ENCODE results near the gene AFF3. TPM values are rescaled to one million over a fixed set of nuclear protein-coding genes. Genes with fewer than 3 reads are reported as not detected.

Gene AFF3
- total and polyA plus RNA-seq, 5 donors = 4.0 to 22.0 (median 17.8) TPM

DNA sequence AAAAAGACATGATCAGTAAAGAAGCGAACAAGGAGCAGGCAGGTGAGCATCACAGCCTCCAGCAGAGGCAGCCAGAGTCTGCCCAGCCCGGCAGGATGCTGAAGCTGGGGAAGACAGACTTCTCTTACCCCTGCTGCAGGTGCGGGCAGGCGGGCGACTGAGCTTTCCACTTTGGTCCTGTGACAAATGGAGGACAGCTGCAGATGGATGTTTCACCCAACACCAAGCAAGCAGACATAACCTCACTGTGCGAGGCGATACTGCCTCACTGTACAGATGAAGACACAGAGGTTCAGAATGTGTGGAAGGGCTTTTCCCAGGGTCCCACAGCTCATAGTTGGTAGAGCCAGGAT is 251.0 kb downstream of the AFF3 start:
- H3K9me3 ChIP-seq (ENCODE audit: control insufficient read depth, low read length) = no peaks in the 10 kb centered on the region
- peaks cover 3% of the 10 kb centered on the region for H3K4me1 ChIP-seq (ENCODE audit: control insufficient read depth, insufficient read depth, low read length)
- ATAC-seq (peak in 1 of 2 donors; percentile 24), DNase-seq (no peak)
- no peaks in the 10 kb centered on the region for H3K27me3 ChIP-seq (ENCODE audit: control insufficient read depth, insufficient read depth)
- H3K4me3 ChIP-seq (ENCODE audit: low read length) = no peak overlapping the region
- H3K27ac ChIP-seq (ENCODE audit: low read length) = peak overlapping the region; percentile 63
- intact Hi-C loops (cut with DNase I) = no loop called here
- 93% methylated on average over 7 of the region's 7 CpGs for WGBS

DNA sequence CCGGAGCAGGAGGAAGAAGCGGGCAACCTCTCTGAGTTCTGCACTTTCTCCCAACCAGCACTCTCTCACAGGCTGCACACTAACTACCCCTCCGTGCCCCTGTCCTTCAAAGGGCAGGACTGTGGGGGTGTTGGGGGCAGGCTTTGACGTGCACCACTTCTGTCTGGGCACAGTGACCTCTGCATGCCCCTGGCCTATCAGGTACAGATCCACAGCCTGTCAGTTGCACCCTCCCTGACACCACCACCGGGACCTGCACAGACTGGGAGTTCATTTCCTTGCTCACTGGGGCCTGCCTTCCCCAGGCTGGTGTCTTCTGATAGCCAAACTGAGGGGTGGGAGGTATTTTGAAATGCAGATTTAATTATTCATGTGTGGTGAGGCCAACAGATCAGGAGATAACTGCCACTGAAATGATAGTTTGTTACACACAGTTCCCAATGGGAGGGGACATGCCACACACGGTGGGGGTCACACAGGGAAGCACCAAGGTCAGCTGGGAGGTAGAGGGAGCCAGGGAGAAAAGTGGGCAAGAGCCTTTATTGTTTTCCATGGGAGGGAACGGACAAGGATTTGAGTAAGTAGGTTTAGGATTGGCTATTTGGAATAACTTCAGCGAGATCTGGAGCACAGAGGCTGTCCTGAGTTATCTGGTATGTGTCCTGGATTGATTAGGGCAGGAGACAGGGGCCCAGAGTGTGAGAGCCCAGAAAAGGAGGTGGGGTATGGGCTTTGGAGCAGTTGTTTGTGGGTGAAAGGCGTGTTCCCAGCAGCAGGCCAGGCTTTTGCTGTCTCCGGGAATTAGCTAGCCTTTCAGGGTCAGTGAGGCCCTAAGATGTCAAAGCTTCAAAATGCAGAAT is 251.6 kb downstream of the AFF3 start:
- peak; percentile 52 to 55 for ATAC-seq

DNA sequence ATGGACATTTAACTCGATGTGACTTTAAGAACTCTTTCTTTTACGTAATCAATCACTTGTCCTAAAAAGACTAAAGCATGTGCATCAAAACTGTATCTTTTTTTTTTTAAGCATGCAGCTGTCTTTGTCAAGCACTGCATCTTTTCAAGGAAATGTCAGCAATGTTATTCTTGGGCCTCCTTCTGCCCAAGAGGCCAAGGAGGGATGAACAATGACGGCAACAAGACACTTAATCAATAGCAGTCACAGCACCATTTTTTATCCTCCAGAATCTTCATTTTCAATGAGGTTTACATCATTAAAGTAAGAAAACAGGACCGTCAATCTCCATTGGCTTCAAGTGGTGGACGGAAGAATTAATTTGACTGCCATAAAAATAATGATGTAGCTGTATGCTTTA is 253.8 kb downstream of the AFF3 start:
- 51% methylated on average over 5 of the region's 5 CpGs for WGBS

More for the DNA sequence above, 251.6 kb downstream of the AFF3 start:
- DNase-seq = no peak
- Histone ChIP-seq H3K27me3 (ENCODE audit: control insufficient read depth, insufficient read depth) (no peaks in the 10 kb centered on the region), H3K4me3 (ENCODE audit: low read length) (no peak overlapping the region), H3K4me1 (ENCODE audit: control insufficient read depth, insufficient read depth, low read length) (peaks cover 3% of the 10 kb centered on the region), H3K9me3 (ENCODE audit: control insufficient read depth, low read length) (no peaks in the 10 kb centered on the region), H3K27ac (ENCODE audit: low read length) (peak overlapping the region; percentile 63)
- 65% methylated on average over 10 of the region's 10 CpGs for WGBS
- intact Hi-C loops (cut with DNase I) = no loop called here

DNA sequence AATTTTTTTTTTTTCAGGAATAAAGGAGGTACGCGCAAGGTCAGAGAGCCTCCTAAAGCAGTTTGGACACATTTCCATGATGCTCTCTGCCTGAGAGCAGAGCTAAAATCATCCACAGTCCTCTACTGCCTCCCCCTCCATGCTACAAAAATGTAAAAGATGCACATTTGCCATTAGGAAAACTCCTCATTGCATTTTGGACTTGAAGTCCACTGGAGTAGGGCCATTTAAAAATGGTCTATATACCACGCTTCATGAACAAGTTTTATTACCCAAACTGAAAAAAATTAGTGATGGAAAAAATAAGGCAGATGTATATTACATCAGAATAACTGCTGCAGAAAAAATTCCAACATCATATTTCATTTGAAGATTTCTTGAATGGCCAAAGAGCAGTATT is 256.0 kb downstream of the AFF3 start:
- Histone ChIP-seq H3K4me1 (ENCODE audit: control insufficient read depth, insufficient read depth, low read length) (peaks cover 7% of the 10 kb centered on the region), H3K4me3 (ENCODE audit: low read length) (no peak overlapping the region), H3K9me3 (ENCODE audit: control insufficient read depth, low read length) (no peaks in the 10 kb centered on the region), H3K27me3 (ENCODE audit: control insufficient read depth, insufficient read depth) (no peaks in the 10 kb centered on the region), H3K27ac (ENCODE audit: low read length) (no peak overlapping the region)
- DNase-seq (no peak), ATAC-seq (no peak)
- WGBS = 97% methylated on average over 3 of the region's 3 CpGs
- intact Hi-C loops (cut with DNase I) = no loop called here

More for the DNA sequence above, 253.8 kb downstream of the AFF3 start:
- intact Hi-C loops (cut with DNase I) = no loop called here
- H3K4me3 ChIP-seq (ENCODE audit: low read length) = no peak overlapping the region
- H3K27ac ChIP-seq (ENCODE audit: low read length) = no peak overlapping the region
- no peak for ATAC-seq
- DNase-seq = no peak
- no peaks in the 10 kb centered on the region for H3K9me3 ChIP-seq (ENCODE audit: control insufficient read depth, low read length)
- no peaks in the 10 kb centered on the region for H3K27me3 ChIP-seq (ENCODE audit: control insufficient read depth, insufficient read depth)
- peaks cover 9% of the 10 kb centered on the region for H3K4me1 ChIP-seq (ENCODE audit: control insufficient read depth, insufficient read depth, low read length)

DNA sequence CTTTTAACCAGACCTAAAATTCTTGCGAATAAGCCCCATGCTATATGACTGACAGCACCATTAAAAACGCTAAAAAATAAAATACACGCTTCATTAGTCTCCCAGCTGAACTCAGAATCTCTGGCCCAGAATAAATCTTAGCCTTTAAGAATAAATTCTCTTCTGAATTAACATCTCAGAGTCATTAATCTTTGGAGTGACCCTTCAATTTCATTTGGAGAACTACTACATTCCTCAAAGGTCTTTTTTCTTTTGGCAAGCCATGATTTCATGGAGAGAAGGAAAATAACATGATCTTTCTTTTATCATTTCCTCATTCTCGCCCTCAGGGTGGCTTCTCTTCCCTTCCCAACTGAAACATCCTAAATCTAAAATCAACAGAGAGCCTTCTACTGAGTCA is 259.0 kb downstream of the AFF3 start:
- intact Hi-C loops (cut with DNase I) = no loop called here
- no peaks in the 10 kb centered on the region for H3K27me3 ChIP-seq (ENCODE audit: control insufficient read depth, insufficient read depth)
- no peak for ATAC-seq
- DNase-seq = no peak
- H3K4me1 ChIP-seq (ENCODE audit: control insufficient read depth, insufficient read depth, low read length) = peaks cover 5% of the 10 kb centered on the region
- H3K9me3 ChIP-seq (ENCODE audit: control insufficient read depth, low read length) = no peaks in the 10 kb centered on the region
- 67% methylated on average over 4 of the region's 4 CpGs for WGBS
- H3K27ac ChIP-seq (ENCODE audit: low read length) = no peak overlapping the region
- no peak overlapping the region for H3K4me3 ChIP-seq (ENCODE audit: low read length)

DNA sequence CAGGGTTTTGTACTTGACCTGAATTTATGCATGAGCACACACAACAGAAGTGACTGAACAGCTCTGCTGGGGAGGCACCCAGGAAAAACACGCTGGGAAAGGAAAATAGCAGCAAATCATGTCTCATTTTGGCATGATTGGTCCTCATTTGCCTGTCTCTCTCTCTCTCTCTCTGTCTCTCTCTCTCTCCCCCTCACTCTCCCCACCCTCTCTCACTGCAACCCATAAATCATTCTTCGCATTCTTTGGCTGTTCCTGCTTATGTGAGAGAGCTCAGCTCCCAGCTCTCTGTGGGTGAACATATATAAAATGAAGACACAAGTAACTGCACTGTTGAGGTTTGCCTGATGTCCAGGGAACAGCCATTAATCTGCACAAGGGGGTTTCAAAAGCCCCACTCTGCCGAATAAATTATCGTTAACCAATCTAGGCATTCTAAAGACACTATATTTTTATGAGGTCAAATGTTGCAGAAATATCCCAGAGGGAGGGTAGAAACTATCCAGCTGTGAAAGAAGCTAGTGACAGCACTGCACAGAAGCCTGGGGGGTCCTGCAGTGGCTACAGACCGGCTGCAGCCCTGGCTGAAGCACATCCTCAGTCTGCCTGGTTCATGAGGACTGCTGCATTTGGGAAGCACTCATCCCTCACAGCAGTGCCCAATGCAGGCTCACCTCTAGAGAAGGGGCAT is 260.3 kb downstream of the AFF3 start:
- ATAC-seq (peak in 1 of 2 donors; percentile 57), DNase-seq (no peak)
- H3K27ac ChIP-seq (ENCODE audit: low read length) = no peak overlapping the region
- no peaks in the 10 kb centered on the region for H3K27me3 ChIP-seq (ENCODE audit: control insufficient read depth, insufficient read depth)
- peaks cover 5% of the 10 kb centered on the region for H3K4me1 ChIP-seq (ENCODE audit: control insufficient read depth, insufficient read depth, low read length)
- no peak overlapping the region for H3K4me3 ChIP-seq (ENCODE audit: low read length)
- intact Hi-C loops (cut with DNase I) = no loop called here
- no peaks in the 10 kb centered on the region for H3K9me3 ChIP-seq (ENCODE audit: control insufficient read depth, low read length)
- WGBS = 34% methylated on average over 5 of the region's 5 CpGs

DNA sequence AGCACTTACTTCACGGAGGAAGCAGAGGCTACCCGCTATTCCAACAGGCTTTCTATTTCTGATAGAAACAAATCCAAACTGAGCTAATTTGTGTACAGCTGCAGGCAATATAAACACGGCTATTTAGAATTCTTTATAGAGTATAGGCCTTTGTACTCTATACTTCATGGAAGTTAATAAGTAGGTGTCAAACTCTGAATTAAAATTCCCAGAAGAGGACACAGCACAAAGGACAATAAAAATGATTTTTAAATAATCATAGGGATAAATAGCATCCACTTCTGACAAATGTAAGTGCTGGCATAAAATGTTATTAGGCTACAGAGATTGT is 261.5 kb downstream of the AFF3 start:
- Histone ChIP-seq H3K9me3 (ENCODE audit: control insufficient read depth, low read length) (no peaks in the 10 kb centered on the region), H3K27ac (ENCODE audit: low read length) (no peak overlapping the region), H3K27me3 (ENCODE audit: control insufficient read depth, insufficient read depth) (no peaks in the 10 kb centered on the region), H3K4me3 (ENCODE audit: low read length) (no peak overlapping the region), H3K4me1 (ENCODE audit: control insufficient read depth, insufficient read depth, low read length) (peaks cover 5% of the 10 kb centered on the region)
- ATAC-seq (no peak), DNase-seq (no peak)
- 91% methylated on average over 3 of the region's 3 CpGs for WGBS
- intact Hi-C loops (cut with DNase I) = no loop called here

DNA sequence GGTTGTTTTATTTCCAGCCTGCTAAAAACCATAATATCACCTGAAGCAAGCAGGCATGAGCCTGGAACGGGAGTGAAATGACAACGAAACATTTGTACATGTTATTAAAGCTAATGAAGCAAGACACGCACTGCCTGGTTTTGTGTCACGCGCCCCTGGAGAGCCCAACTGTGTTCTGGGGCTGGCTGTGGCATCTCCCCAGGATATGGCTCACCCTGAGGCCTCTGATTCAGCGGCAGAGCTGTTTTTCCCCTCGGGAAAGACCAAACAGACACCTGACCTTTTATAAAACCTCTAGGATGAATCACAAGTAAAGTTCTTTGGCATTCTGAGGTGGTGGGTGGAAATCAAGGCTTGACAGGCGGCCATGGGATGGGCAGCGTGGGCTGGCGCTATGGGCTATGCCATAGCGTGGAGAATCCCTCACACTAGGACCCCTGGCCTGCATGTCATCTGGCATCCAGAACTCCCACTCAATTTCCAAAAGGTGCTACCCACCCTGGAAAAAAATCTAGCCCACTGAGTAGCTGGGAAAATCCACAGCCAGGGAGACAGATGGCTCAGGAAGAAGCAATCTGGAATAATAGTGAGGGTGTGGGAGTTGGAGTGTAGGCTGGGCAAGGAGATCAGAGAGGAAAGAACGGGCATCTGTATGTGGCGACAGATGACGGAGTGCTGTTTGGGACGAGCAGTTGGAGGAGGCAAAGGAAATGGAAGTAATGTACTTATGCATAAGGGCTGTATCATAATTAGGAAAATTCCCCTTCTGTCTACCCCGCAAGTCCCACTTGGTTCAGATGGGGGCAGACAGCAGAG is 262.0 kb downstream of the AFF3 start:
- Histone ChIP-seq H3K4me3 (ENCODE audit: low read length) (no peak overlapping the region), H3K9me3 (ENCODE audit: control insufficient read depth, low read length) (no peaks in the 10 kb centered on the region), H3K27ac (ENCODE audit: low read length) (no peak overlapping the region), H3K27me3 (ENCODE audit: control insufficient read depth, insufficient read depth) (no peaks in the 10 kb centered on the region), H3K4me1 (ENCODE audit: control insufficient read depth, insufficient read depth, low read length) (peaks cover 5% of the 10 kb centered on the region)
- WGBS = 92% methylated on average over 16 of the region's 16 CpGs
- intact Hi-C loops (cut with DNase I) = no loop called here
- DNase-seq (no peak), ATAC-seq (no peak)

DNA sequence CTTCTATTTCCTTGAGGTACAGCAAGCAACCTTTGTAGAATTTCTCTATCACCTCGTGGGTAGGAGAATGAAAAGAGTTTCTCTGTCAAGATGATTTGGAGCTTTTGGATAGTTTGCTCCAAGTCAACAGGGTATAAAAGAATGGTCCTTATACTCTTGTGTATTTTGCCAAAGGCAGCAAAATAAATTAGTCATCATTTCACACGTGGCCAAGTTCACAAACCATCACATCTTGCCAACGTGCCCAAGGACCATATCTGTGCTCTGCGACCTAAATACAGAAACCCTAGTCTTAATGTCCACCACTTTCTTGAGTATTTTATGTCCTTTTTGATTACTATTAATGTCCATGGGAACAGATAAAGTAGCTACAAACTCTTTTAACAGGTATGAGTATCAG is 262.9 kb downstream of the AFF3 start:
- 36% methylated on average over 4 of the region's 4 CpGs for WGBS
- intact Hi-C loops (cut with DNase I) = no loop called here
- H3K27ac ChIP-seq (ENCODE audit: low read length) = no peak overlapping the region

DNA sequence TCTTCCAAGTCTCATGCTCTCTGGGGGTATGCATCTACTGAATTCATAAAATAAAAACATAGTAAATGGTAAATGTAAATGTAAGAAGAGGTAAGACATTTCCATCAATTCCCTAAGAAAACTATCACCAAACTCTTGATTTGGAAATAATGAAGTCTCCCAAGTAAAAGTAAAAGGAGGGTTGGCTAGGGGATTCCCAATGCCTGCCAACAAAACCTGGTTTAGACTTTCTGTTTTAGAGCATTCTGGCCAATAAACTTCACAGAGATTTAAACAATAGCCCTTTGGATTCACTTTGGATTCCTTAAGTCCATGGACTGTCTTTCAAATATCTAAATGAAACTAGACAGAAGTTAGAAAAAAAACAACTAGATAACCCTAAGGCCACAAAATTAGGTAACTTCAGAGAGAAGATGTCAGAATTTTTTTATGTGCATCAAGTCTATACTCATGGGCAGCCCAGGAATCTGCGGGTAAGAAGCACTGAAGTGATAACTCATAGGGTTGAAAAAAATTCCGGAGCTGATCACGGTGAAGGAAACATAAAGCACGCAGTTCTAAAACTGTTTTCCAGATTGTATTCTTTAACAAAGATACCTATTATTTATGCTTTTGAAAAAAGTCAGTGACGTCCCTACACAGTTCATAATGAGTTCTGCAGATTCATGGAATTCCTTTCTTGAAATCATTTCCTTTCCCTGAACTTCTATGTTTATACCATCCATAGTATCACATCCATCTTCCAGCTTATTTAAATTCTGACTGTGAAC is 263.6 kb downstream of the AFF3 start:
- no peak for ATAC-seq
- no peak overlapping the region for H3K27ac ChIP-seq (ENCODE audit: low read length)
- WGBS = 62% methylated on average over 5 of the region's 5 CpGs
- peaks cover 2% of the 10 kb centered on the region for H3K4me1 ChIP-seq (ENCODE audit: control insufficient read depth, insufficient read depth, low read length)
- no peaks in the 10 kb centered on the region for H3K9me3 ChIP-seq (ENCODE audit: control insufficient read depth, low read length)
- no peak overlapping the region for H3K4me3 ChIP-seq (ENCODE audit: low read length)
- no peak for DNase-seq
- no peaks in the 10 kb centered on the region for H3K27me3 ChIP-seq (ENCODE audit: control insufficient read depth, insufficient read depth)
- intact Hi-C loops (cut with DNase I) = no loop called here

More for the DNA sequence above, 262.9 kb downstream of the AFF3 start:
- DNase-seq (no peak), ATAC-seq (no peak)
- Histone ChIP-seq H3K4me1 (ENCODE audit: control insufficient read depth, insufficient read depth, low read length) (peaks cover 2% of the 10 kb centered on the region), H3K9me3 (ENCODE audit: control insufficient read depth, low read length) (no peaks in the 10 kb centered on the region), H3K4me3 (ENCODE audit: low read length) (no peak overlapping the region), H3K27me3 (ENCODE audit: control insufficient read depth, insufficient read depth) (no peaks in the 10 kb centered on the region)

Measured in right cardiac atrium (tissue), 5 donors.